ENCODE data around the gene EREG.

DNA sequence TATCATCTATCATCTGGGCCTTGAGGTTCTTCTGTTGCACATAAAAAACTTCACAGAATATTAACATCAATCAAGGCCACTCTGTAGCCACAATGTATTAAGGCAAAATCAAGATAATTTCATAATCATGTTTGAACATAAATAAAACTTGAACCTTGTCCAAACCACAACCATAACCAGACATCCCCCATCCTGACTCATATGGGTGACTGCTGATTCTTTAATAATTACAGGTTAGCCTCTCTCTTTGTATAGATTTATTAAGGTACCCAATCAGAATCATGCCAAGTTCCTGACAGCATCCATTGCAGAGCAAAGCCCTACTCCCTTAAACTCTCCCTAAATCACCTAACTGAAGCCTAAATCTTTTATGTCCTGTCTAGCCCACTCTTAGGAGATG, 63.3 kb downstream of the EREG start:
- TF ChIP-seq CTCF (IDR thresholded peaks at IDR 0.05) (no peak), EZH2 (IDR thresholded peaks at IDR 0.05; ENCODE audit: borderline replicate concordance, insufficient read depth, low read depth, low read length, poor library complexity, severe bottlenecking) (no peak)
